H1 (cell line): Measurements from ENCODE around the gene COL10A1. TPM values are rescaled to one million over a fixed set of nuclear protein-coding genes. Genes with fewer than 3 reads are reported as not detected.

Experiments used
- CHD7 ChIP-seq: fragments of 300-600 bp; sonication (generic); IDR thresholded peaks from 2 replicates; pipeline ENCODE4 v1.7.1; 2012; ENCODE audit warnings: low read length, moderate library complexity, mild to moderate bottlenecking, inconsistent platforms; ENCODE audit not compliant: insufficient replicate concordance
- JUN ChIP-seq: IDR thresholded peaks from 2 replicates; pipeline ENCODE4 v1.6.1; 2011; ENCODE audit warnings: low read depth, mild to moderate bottlenecking, improper control_type of control experiment, low read length
- KDM1A ChIP-seq: fragments of 200-600, 300-600 bp; sonication (generic); IDR thresholded peaks from 2 replicates; pipeline ENCODE4 v1.7.1; 2016; ENCODE audit warnings: mild to moderate bottlenecking, low read length, borderline replicate concordance
- RAD21 ChIP-seq, 2 experiments: IDR thresholded peaks in 1 of 2; conservative IDR thresholded peaks in 1 of 2; 2 replicates each; pipeline ENCODE4 v1.6.1; 2011; ENCODE audit warnings: low read depth in 2 of 2, low read length in 2 of 2, improper control_type of control experiment in 1 of 2, inconsistent platforms in 1 of 2, mild to moderate bottlenecking in 1 of 2, moderate library complexity in 1 of 2
- SIX5 ChIP-seq: IDR thresholded peaks from 2 replicates; pipeline ENCODE4 v1.6.1; 2011; ENCODE audit warnings: mild to moderate bottlenecking, low read depth, low read length
- SP4 ChIP-seq: IDR thresholded peaks from 2 replicates; pipeline ENCODE4 v1.6.1; 2012; ENCODE audit warnings: low read length, inconsistent platforms
- polyA plus RNA-seq, 7 experiments: library from polyadenylated mRNA; depleted of rRNA in 3 of 7; stranded (reverse) in 5 of 7; unstranded in 2 of 7; fragments of >200 nt in 5 of 7; fragments of 200-250 nt in 2 of 7; gene quantifications; 1 replicate in 5 of 7; 2 replicates in 1 of 7; 4 replicates in 1 of 7; pipeline versions ENCODE4 v1.2.1 to v1.2.3, GENCODE V29; 2011 to 2013; ENCODE audit warnings: missing spikeins in 2 of 7, mixed read lengths in 2 of 7
- total RNA-seq: library from RNA; stranded (reverse); fragmentation: NEBNext Ultra II Directional; extraction: Animal tissue kit (Norgen Biotek cat#: 25700); gene quantifications from 2 replicates; pipeline ENCODE4 v1.2.1, GENCODE V29; 2021
- TF ChIP-seq, protein P1 (sequence below): IDR thresholded peaks from 2 replicates; pipeline ENCODE4 v1.6.1; 2012; ENCODE audit warnings: inconsistent platforms
- TF ChIP-seq, protein P2 (sequence below): IDR thresholded peaks from 2 replicates; pipeline ENCODE4 v1.6.1; 2012; ENCODE audit warnings: low read length, inconsistent platforms

The COL10A1 gene
- total and polyA plus RNA-seq, 2 of the 8 experiments (the other 6 are each of a cell fraction or from before 2014, with no cell fraction given), result not detected

- TF ChIP-seq CHD7 (no peak), KDM1A (no peak), RAD21 (IDR thresholded peaks at IDR 0.05 in 1 of 2, conservative IDR thresholded peaks at IDR 0.05 in 1 of 2; ENCODE audit: low read depth in 2 of 2, low read length in 2 of 2) (no peak), JUN (no peak), SP4 (no peak), SIX5 (no peak)
- TF ChIP-seq, protein P1, sequence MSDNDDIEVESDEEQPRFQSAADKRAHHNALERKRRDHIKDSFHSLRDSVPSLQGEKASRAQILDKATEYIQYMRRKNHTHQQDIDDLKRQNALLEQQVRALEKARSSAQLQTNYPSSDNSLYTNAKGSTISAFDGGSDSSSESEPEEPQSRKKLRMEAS, result no peak
- TF ChIP-seq, protein P2, sequence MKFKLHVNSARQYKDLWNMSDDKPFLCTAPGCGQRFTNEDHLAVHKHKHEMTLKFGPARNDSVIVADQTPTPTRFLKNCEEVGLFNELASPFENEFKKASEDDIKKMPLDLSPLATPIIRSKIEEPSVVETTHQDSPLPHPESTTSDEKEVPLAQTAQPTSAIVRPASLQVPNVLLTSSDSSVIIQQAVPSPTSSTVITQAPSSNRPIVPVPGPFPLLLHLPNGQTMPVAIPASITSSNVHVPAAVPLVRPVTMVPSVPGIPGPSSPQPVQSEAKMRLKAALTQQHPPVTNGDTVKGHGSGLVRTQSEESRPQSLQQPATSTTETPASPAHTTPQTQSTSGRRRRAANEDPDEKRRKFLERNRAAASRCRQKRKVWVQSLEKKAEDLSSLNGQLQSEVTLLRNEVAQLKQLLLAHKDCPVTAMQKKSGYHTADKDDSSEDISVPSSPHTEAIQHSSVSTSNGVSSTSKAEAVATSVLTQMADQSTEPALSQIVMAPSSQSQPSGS, result no peak
Observed at GRCh38 chr6:116078945-116079344, 47.0 kb downstream of the COL10A1 start (continued).
